HepG2 (cell line): ENCODE measurements around the gene METTL26. TPM values are rescaled to one million over a fixed set of nuclear protein-coding genes. Genes with fewer than 3 reads are reported as not detected.
A peak's percentile ranks its signal among the peaks of the same experiment; 100 is the strongest.

Experiments used
- ELF4 ChIP-seq: sonication (generic); formaldehyde crosslinking; IDR thresholded peaks from 2 replicates; pipeline ENCODE4 v1.5.0; 2020; ENCODE audit warnings: missing genetic modification reagents, mild to moderate bottlenecking, moderate library complexity, borderline replicate concordance
- ETV5 ChIP-seq: IDR thresholded peaks from 2 replicates; pipeline ENCODE4 v1.6.1; 2018; ENCODE audit warnings: missing biosample characterization, missing genetic modification reagents, inconsistent platforms, borderline replicate concordance
- KLF15 ChIP-seq: sonication (generic); formaldehyde crosslinking; IDR thresholded peaks from 2 replicates; pipeline ENCODE4 v1.8.1; 2023; ENCODE audit warnings: borderline replicate concordance, mild to moderate bottlenecking, inconsistent platforms, missing genetic modification reagents, mixed read lengths
- NFRKB ChIP-seq: fragments of 450-650 bp; IDR thresholded peaks from 2 replicates; pipeline ENCODE4 v1.6.1; 2017
- PRMT3 ChIP-seq: sonication (generic); formaldehyde crosslinking; IDR thresholded peaks from 2 replicates; pipeline ENCODE4 v1.8.1; 2022; ENCODE audit warnings: low read depth, mild to moderate bottlenecking, moderate library complexity, missing genetic modification reagents, borderline replicate concordance
- ZBTB38 ChIP-seq: sonication (generic); formaldehyde crosslinking; IDR thresholded peaks from 2 replicates; pipeline ENCODE4 v1.5.1; 2020; ENCODE audit warnings: mild to moderate bottlenecking, missing genetic modification reagents
- ZNF207 ChIP-seq: fragments of 450-650 bp; IDR thresholded peaks from 2 replicates; pipeline ENCODE4 v1.6.1; 2016; ENCODE audit warnings: antibody characterized with exemption, borderline replicate concordance
- ZNF24 ChIP-seq: fragments of 450-650 bp; IDR thresholded peaks from 2 replicates; pipeline ENCODE4 v1.6.1; 2017; ENCODE audit warnings: antibody characterized with exemption, mild to moderate bottlenecking
- ZNF317 ChIP-seq: sonication (generic); formaldehyde crosslinking; IDR thresholded peaks from 2 replicates; pipeline ENCODE4 v1.5.0; 2020; ENCODE audit warnings: mild to moderate bottlenecking, missing genetic modification reagents
- ZNF616 ChIP-seq: sonication (generic); formaldehyde crosslinking; IDR thresholded peaks from 2 replicates; pipeline ENCODE4 v1.5.0; 2020; ENCODE audit warnings: low read depth, mild to moderate bottlenecking, missing genetic modification reagents
- ZNF773 ChIP-seq: sonication (generic); formaldehyde crosslinking; IDR thresholded peaks from 2 replicates; pipeline ENCODE4 v1.4.0; 2020; ENCODE audit warnings: missing genetic modification reagents, borderline replicate concordance
- ZNF775 ChIP-seq: sonication (generic); formaldehyde crosslinking; IDR thresholded peaks from 2 replicates; pipeline ENCODE4 v1.4.0; 2020; ENCODE audit warnings: missing genetic modification reagents, mild to moderate bottlenecking, moderate library complexity, borderline replicate concordance
- ZNF781 ChIP-seq: sonication (generic); formaldehyde crosslinking; IDR thresholded peaks from 2 replicates; pipeline ENCODE4 v1.5.1; 2020; ENCODE audit warnings: borderline replicate concordance, mild to moderate bottlenecking, missing genetic modification reagents; ENCODE audit errors: not compliant biosample characterization
- ZNF841 ChIP-seq: sonication (generic); formaldehyde crosslinking; IDR thresholded peaks from 2 replicates; pipeline ENCODE4 v1.8.1; 2023; ENCODE audit warnings: missing genetic modification reagents, borderline replicate concordance
- polyA plus RNA-seq, 8 experiments: library from polyadenylated mRNA; depleted of rRNA in 3 of 8; stranded (reverse) in 7 of 8; unstranded in 1 of 8; fragments of >200 nt; fragmentation: Illumina TruSeq in 4 of 8; extraction: Trizol in 4 of 8; gene quantifications; 2 replicates each; pipeline versions ENCODE4 v1.2.1 to v1.2.3, GENCODE V29; 2011 to 2016; ENCODE audit warnings: low read depth in 4 of 8, missing spikeins in 1 of 8, mixed read lengths in 1 of 8; ENCODE audit not compliant: insufficient read depth in 1 of 8
- total RNA-seq, 5 experiments: library from RNA; depleted of rRNA; stranded (reverse); fragments of >200 nt; fragmentation: Illumina TruSeq; extraction: Trizol; gene quantifications; 2 replicates each; pipeline ENCODE4 v1.2.3, GENCODE V29; 2016; ENCODE audit warnings: low read depth in 1 of 5
- TF ChIP-seq, protein P1 (sequence below): sonication (generic); formaldehyde crosslinking; IDR thresholded peaks from 2 replicates; pipeline ENCODE4 v1.9.0; 2022; ENCODE audit warnings: missing genetic modification reagents, mild to moderate bottlenecking, borderline replicate concordance
- TF ChIP-seq, protein P2 (sequence below): sonication (generic); formaldehyde crosslinking; IDR thresholded peaks from 2 replicates; pipeline ENCODE4 v1.4.0; 2020; ENCODE audit warnings: missing genetic modification reagents
- TF ChIP-seq, protein P3 (sequence below): sonication (generic); formaldehyde crosslinking; IDR thresholded peaks from 2 replicates; pipeline ENCODE4 v1.4.0; 2020; ENCODE audit warnings: low read depth, mild to moderate bottlenecking, missing genetic modification reagents
- TF ChIP-seq, protein P4 (sequence below): IDR thresholded peaks from 2 replicates; pipeline ENCODE4 v1.6.1; 2016; ENCODE audit warnings: low read depth
- TF ChIP-seq, protein P5 (sequence below): sonication (generic); formaldehyde crosslinking; IDR thresholded peaks from 2 replicates; pipeline ENCODE4 v1.4.0; 2020; ENCODE audit warnings: missing genetic modification reagents
- TF ChIP-seq, protein P6 (sequence below): sonication (generic); formaldehyde crosslinking; IDR thresholded peaks from 2 replicates; pipeline ENCODE4 v1.8.0; 2022; ENCODE audit warnings: mild to moderate bottlenecking, missing genetic modification reagents, moderate library complexity

The METTL26 gene
- total and polyA plus RNA-seq, 2 of the 13 experiments (the other 11 are each of a cell fraction or from before 2014, with no cell fraction given), result 65.5 to 70.1 TPM

DNA sequence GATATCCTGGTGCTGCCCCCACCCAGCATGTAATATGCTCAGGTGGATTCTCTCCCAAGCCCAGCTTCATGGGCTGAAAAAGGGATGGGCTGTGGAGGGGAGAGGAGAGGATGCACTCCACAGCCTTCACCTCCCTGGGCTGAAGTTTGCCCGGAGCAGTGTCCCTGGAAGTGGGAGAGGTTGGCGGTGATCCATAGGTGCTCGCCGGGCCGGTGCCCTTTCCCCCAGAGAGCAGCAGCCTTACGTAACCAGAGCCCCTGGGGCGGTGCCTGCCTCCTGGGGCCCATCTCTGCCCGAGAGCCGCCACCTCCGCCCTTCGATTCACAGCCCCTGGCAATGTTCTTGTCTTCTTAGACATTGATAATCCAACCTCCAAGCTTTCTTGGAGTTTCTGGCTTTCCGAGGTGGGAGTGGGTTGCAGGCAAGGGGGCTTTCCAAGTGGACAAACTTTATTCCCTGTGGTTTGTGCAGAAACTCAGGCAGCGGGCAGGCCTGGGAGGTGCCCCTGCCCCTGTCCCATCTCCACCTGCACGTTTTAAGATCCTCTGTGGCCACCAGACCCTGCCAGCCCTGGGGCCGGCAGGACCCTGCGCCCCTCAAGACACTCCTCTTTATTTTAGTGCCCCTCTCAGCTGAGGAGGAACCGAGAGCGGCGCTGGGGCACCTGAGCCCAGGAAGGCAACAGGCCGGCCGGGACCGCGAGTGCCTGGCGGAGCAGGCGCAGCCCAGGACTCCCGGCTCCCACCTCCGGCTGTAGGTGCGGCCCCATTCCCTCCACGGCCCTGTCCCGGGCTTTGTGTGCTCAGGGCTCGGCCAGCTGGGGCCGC is 10.0 kb upstream of the METTL26 start (continued):
- TF ChIP-seq, protein P1, sequence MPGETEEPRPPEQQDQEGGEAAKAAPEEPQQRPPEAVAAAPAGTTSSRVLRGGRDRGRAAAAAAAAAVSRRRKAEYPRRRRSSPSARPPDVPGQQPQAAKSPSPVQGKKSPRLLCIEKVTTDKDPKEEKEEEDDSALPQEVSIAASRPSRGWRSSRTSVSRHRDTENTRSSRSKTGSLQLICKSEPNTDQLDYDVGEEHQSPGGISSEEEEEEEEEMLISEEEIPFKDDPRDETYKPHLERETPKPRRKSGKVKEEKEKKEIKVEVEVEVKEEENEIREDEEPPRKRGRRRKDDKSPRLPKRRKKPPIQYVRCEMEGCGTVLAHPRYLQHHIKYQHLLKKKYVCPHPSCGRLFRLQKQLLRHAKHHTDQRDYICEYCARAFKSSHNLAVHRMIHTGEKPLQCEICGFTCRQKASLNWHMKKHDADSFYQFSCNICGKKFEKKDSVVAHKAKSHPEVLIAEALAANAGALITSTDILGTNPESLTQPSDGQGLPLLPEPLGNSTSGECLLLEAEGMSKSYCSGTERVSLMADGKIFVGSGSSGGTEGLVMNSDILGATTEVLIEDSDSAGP (CRISPR knock-in tag), result peak; percentile 72
- no peak; the same call in 1 of the 2 replicates for TF ChIP-seq KLF15 (CRISPR knock-in tag)
- no peak for TF ChIP-seq ZNF24
- TF ChIP-seq ZNF775 (CRISPR knock-in tag), result no peak
- TF ChIP-seq, protein P2, sequence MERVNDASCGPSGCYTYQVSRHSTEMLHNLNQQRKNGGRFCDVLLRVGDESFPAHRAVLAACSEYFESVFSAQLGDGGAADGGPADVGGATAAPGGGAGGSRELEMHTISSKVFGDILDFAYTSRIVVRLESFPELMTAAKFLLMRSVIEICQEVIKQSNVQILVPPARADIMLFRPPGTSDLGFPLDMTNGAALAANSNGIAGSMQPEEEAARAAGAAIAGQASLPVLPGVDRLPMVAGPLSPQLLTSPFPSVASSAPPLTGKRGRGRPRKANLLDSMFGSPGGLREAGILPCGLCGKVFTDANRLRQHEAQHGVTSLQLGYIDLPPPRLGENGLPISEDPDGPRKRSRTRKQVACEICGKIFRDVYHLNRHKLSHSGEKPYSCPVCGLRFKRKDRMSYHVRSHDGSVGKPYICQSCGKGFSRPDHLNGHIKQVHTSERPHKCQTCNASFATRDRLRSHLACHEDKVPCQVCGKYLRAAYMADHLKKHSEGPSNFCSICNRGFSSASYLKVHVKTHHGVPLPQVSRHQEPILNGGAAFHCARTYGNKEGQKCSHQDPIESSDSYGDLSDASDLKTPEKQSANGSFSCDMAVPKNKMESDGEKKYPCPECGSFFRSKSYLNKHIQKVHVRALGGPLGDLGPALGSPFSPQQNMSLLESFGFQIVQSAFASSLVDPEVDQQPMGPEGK (CRISPR knock-in tag), result peak; percentile 85
- no peak for TF ChIP-seq ZNF207
- TF ChIP-seq, protein P3, sequence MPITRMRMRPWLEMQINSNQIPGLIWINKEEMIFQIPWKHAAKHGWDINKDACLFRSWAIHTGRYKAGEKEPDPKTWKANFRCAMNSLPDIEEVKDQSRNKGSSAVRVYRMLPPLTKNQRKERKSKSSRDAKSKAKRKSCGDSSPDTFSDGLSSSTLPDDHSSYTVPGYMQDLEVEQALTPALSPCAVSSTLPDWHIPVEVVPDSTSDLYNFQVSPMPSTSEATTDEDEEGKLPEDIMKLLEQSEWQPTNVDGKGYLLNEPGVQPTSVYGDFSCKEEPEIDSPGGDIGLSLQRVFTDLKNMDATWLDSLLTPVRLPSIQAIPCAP (CRISPR knock-in tag), result no peak
- no peak for TF ChIP-seq ZNF773 (CRISPR knock-in tag)
- TF ChIP-seq ZNF616 (CRISPR knock-in tag), result 0 out of 2 replicates have a peak, but pooled peaks have one; percentile 59
- no peak for TF ChIP-seq ZBTB38
- TF ChIP-seq, protein P4, sequence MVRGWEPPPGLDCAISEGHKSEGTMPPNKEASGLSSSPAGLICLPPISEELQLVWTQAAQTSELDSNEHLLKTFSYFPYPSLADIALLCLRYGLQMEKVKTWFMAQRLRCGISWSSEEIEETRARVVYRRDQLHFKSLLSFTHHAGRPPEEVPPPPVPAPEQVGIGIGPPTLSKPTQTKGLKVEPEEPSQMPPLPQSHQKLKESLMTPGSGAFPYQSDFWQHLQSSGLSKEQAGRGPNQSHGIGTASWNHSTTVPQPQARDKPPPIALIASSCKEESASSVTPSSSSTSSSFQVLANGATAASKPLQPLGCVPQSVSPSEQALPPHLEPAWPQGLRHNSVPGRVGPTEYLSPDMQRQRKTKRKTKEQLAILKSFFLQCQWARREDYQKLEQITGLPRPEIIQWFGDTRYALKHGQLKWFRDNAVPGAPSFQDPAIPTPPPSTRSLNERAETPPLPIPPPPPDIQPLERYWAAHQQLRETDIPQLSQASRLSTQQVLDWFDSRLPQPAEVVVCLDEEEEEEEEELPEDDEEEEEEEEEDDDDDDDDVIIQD (CRISPR knock-in tag), result no peak
- TF ChIP-seq ZNF841 (CRISPR knock-in tag), result no peak
- TF ChIP-seq ETV5, result peak; percentile 31; the same call in 1 of the 2 replicates
- TF ChIP-seq, protein P5, sequence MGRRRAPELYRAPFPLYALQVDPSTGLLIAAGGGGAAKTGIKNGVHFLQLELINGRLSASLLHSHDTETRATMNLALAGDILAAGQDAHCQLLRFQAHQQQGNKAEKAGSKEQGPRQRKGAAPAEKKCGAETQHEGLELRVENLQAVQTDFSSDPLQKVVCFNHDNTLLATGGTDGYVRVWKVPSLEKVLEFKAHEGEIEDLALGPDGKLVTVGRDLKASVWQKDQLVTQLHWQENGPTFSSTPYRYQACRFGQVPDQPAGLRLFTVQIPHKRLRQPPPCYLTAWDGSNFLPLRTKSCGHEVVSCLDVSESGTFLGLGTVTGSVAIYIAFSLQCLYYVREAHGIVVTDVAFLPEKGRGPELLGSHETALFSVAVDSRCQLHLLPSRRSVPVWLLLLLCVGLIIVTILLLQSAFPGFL (CRISPR knock-in tag), result no peak
- TF ChIP-seq PRMT3 (CRISPR knock-in tag), result no peak
- no peak for TF ChIP-seq ZNF317 (CRISPR knock-in tag)
- TF ChIP-seq ZNF781 (CRISPR knock-in tag), result peak; percentile 47
- TF ChIP-seq NFRKB, result no peak
- no peak for TF ChIP-seq ELF4 (CRISPR knock-in tag)
- TF ChIP-seq, protein P6, sequence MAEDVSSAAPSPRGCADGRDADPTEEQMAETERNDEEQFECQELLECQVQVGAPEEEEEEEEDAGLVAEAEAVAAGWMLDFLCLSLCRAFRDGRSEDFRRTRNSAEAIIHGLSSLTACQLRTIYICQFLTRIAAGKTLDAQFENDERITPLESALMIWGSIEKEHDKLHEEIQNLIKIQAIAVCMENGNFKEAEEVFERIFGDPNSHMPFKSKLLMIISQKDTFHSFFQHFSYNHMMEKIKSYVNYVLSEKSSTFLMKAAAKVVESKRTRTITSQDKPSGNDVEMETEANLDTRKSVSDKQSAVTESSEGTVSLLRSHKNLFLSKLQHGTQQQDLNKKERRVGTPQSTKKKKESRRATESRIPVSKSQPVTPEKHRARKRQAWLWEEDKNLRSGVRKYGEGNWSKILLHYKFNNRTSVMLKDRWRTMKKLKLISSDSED (CRISPR knock-in tag), result no peak
